ENCODE results near the gene HS6ST3. TPM values are rescaled to one million over a fixed set of nuclear protein-coding genes. Genes with fewer than 3 reads are reported as not detected.

The HS6ST3 gene
- total RNA-seq, 1 donor from 2014 or later = not detected

Other genes with a start within 250 kb of the HS6ST3 start
- 0.37 TPM in 1 of 2 replicates, not detected in the other for gene UGGT2, start 36.7 kb upstream of the HS6ST3 start, total RNA-seq

Measured in T-helper 1 cell treated with Interleukin-12 subunit alpha and Interleukin-12 subunit beta and Interleukin-4 antibody, amounts not matched to agents 30 ng/mL and 1 ng/mL, for 36 hours (primary cell).